HG03280 (cell line): ENCODE data around the gene MARK2.

ENCODE experiments used
- ATAC-seq: cut with Tn5 transposase; IDR thresholded peaks from one replicate; pipeline ENCODE4 v1.9.1; 2021; ENCODE audit warnings: mild to moderate bottlenecking, moderate library complexity; ENCODE audit not compliant: unreplicated experiment

The MARK2 gene

GRCh38 chr11:63920126-63920938 is 81.4 kb downstream of the MARK2 start:
- no peak for ATAC-seq

GRCh38 chr11:63920939-63921417 is 82.1 kb downstream of the MARK2 start:
- ATAC-seq, result no peak

- ATAC-seq, result no peak
These were observed 83.8 kb downstream of the MARK2 start for GRCh38 chr11:63922673-63923192.

- ATAC-seq, result no peak
These were observed 84.4 kb downstream of the MARK2 start for GRCh38 chr11:63923319-63923718.

GRCh38 chr11:63929616-63930015 is 90.7 kb downstream of the MARK2 start:
- ATAC-seq, result no peak

GRCh38 chr11:63931045-63931444 is 92.1 kb downstream of the MARK2 start:
- ATAC-seq, result no peak

GRCh38 chr11:63931876-63932275 is 93.0 kb downstream of the MARK2 start:
- ATAC-seq, result no peak

- no peak for ATAC-seq
These were observed 94.5 kb downstream of the MARK2 start for GRCh38 chr11:63933459-63933858.

GRCh38 chr11:63937713-63938478 is 99.0 kb downstream of the MARK2 start:
- peak; percentile 10 for ATAC-seq

GRCh38 chr11:63938479-63939396 is 99.8 kb downstream of the MARK2 start, which contains the start of gene NAA40:
Gene NAA40, plus strand, starts transcription at chr11:63939002. Its CDS starts 95 bp downstream, at chr11:63939097.
- peak; percentile 93 for ATAC-seq

- no peak for ATAC-seq
These were observed 100.5 kb downstream of the MARK2 start for GRCh38 chr11:63939397-63939891.

- no peak for ATAC-seq
These were observed 101.9 kb downstream of the MARK2 start for GRCh38 chr11:63940786-63941185.

- no peak for ATAC-seq
These were observed 103.0 kb downstream of the MARK2 start for GRCh38 chr11:63941901-63942300.

GRCh38 chr11:63942803-63943202 is 103.9 kb downstream of the MARK2 start:
- no peak for ATAC-seq

- ATAC-seq, result no peak
These were observed 106.1 kb downstream of the MARK2 start for GRCh38 chr11:63944987-63945386.

- no peak for ATAC-seq
These were observed 106.7 kb downstream of the MARK2 start for GRCh38 chr11:63945477-63946163.

- no peak for ATAC-seq
These were observed 113.0 kb downstream of the MARK2 start for GRCh38 chr11:63951779-63952536.

GRCh38 chr11:63952570-63952969 is 113.7 kb downstream of the MARK2 start:
- ATAC-seq, result no peak

- ATAC-seq, result no peak
These were observed 119.1 kb downstream of the MARK2 start for GRCh38 chr11:63958008-63958407.
